H1 (cell line): ENCODE results near the gene PRKN. TPM values are rescaled to one million over a fixed set of nuclear protein-coding genes. Genes with fewer than 3 reads are reported as not detected.

Experiments
- CTCF ChIA-PET: fragments of 300-600 bp; sonication (Branson Sonifier 250); formaldehyde crosslinking; loops from one replicate; lab custom pipeline; 2021; ENCODE audit not compliant: partially characterized antibody; lab: Charles Lee
- POLR2A ChIA-PET: fragments of 300-600 bp; sonication (Branson Sonifier 250); formaldehyde crosslinking; loops from one replicate; lab custom pipeline; 2021; ENCODE audit warnings: inconsistent platforms; ENCODE audit not compliant: partially characterized antibody; lab: Charles Lee
- DNase-seq, 2 experiments: peaks; one replicate each; pipeline versions ENCODE4 v3.0.0 to v3.0.0-alpha.2; 2010 to 2022; ENCODE audit warnings: low spot score in 2 of 2, low read depth in 1 of 2, mixed read lengths in 1 of 2
- FAIRE-seq: peaks from 2 replicates; lab custom pipeline; 2011; peaks lifted over from hg19 to GRCh38; lab: Jason Lieb, UNC
- H2AFZ ChIP-seq: 2 replicates; pipeline ENCODE4 v1.8.1; 2012; ENCODE audit warnings: low read length, inconsistent platforms
- H2AK5ac ChIP-seq: 2 replicates; pipeline ENCODE4 v1.6.1; 2013; ENCODE audit warnings: low read depth, low read length
- H2BK120ac ChIP-seq: replicated peaks from 2 replicates; pipeline ENCODE3; 2013; ENCODE audit warnings: low read depth, low read length, inconsistent platforms
- H2BK12ac ChIP-seq: 2 replicates; pipeline ENCODE4 v1.6.1; 2013; ENCODE audit warnings: low read depth, low read length
- H2BK15ac ChIP-seq: 2 replicates; pipeline ENCODE4 v1.6.1; 2013; ENCODE audit warnings: low read length
- H2BK20ac ChIP-seq: 2 replicates; pipeline ENCODE4 v1.6.1; 2013; ENCODE audit warnings: low read length
- H2BK5ac ChIP-seq: 2 replicates; pipeline ENCODE4 v1.6.1; 2013; ENCODE audit warnings: low read depth, low read length
- H3K14ac ChIP-seq: 2 replicates; pipeline ENCODE4 v1.6.1; 2013; ENCODE audit warnings: inconsistent platforms; ENCODE audit not compliant: insufficient read length
- H3K18ac ChIP-seq: 2 replicates; pipeline ENCODE4 v1.6.1; 2013; ENCODE audit warnings: low read length; ENCODE audit errors: extremely low read depth
- H3K23ac ChIP-seq: 2 replicates; pipeline ENCODE4 v1.6.1; 2013; ENCODE audit warnings: inconsistent platforms; ENCODE audit not compliant: insufficient read length
- H3K23me2 ChIP-seq: 2 replicates; pipeline ENCODE4 v1.6.1; 2013; ENCODE audit warnings: low read depth, low read length
- H3K27ac ChIP-seq: 2 replicates; pipeline ENCODE4 v1.6.1; 2011; ENCODE audit warnings: low read depth, low read length, inconsistent platforms
- H3K27me3 ChIP-seq, 4 experiments: replicated peaks in 1 of 4; 1 replicate in 1 of 4; 2 replicates in 3 of 4; pipeline versions ENCODE4 v1.6.1 to v1.8.1; 2011 to 2013; ENCODE audit warnings: low read length in 3 of 4, mild to moderate bottlenecking in 3 of 4, inconsistent platforms in 2 of 4, mixed read lengths in 2 of 4, moderate library complexity in 1 of 4; ENCODE audit not compliant: control insufficient read depth in 3 of 4, insufficient read depth in 3 of 4; ENCODE audit errors: extremely low read depth in 1 of 4
- H3K36me3 ChIP-seq, 4 experiments: 2 replicates each; pipeline versions ENCODE4 v1.6.1 to v1.8.1; 2011 to 2013; ENCODE audit warnings: mild to moderate bottlenecking in 4 of 4, low read length in 3 of 4, moderate library complexity in 2 of 4, control low read depth in 1 of 4, inconsistent platforms in 1 of 4; ENCODE audit not compliant: insufficient read depth in 4 of 4, control insufficient read depth in 2 of 4
- H3K4ac ChIP-seq: replicated peaks from 2 replicates; pipeline ENCODE3; 2013; ENCODE audit warnings: low read length, low read depth, mixed read lengths, inconsistent platforms; ENCODE audit not compliant: insufficient read length
- H3K4me1 ChIP-seq, 4 experiments: replicated peaks in 1 of 4; 1 replicate in 1 of 4; 2 replicates in 3 of 4; pipeline versions ENCODE4 v1.6.1 to v1.8.1; 2011 to 2013; ENCODE audit warnings: low read length in 3 of 4, inconsistent platforms in 2 of 4, mixed read lengths in 1 of 4; ENCODE audit not compliant: insufficient read depth in 4 of 4, control insufficient read depth in 3 of 4
- H3K4me2 ChIP-seq, 2 experiments: 2 replicates each; pipeline versions ENCODE4 v1.6.1 to v1.8.1; 2011 to 2013; ENCODE audit warnings: low read depth in 2 of 2, low read length in 2 of 2, control low read depth in 1 of 2, inconsistent platforms in 1 of 2, mild to moderate bottlenecking in 1 of 2; ENCODE audit not compliant: insufficient read depth in 1 of 2
- H3K4me3 ChIP-seq, 4 experiments: fragments of 200-600, 300-600 bp in 1 of 4; sonication (generic), shearing (Covaris generic), sonication (Bioruptor Twin) in 1 of 4; 2 replicates each; pipeline versions ENCODE4 v1.5.1 to v1.8.1; 2011 to 2016; ENCODE audit warnings: low read length in 4 of 4, low read depth in 3 of 4, control low read depth in 2 of 4, inconsistent platforms in 2 of 4, mild to moderate bottlenecking in 2 of 4, mixed read lengths in 1 of 4, moderate library complexity in 1 of 4; ENCODE audit not compliant: insufficient read depth in 2 of 4; ENCODE audit errors: extremely low read depth in 1 of 4
- H3K56ac ChIP-seq: replicated peaks from 2 replicates; pipeline ENCODE3; 2013; ENCODE audit warnings: low read depth, mild to moderate bottlenecking, mixed read lengths, low read length, inconsistent platforms; ENCODE audit not compliant: insufficient read length
- H3K79me1 ChIP-seq: 2 replicates; pipeline ENCODE4 v1.6.1; 2013; ENCODE audit warnings: low read depth, low read length, control low read depth
- H3K79me2 ChIP-seq, 2 experiments: 2 replicates each; pipeline versions ENCODE4 v1.6.1 to v1.8.1; 2012 to 2013; ENCODE audit warnings: low read length in 2 of 2, mild to moderate bottlenecking in 2 of 2, inconsistent platforms in 1 of 2; ENCODE audit not compliant: insufficient read depth in 2 of 2, control insufficient read depth in 1 of 2
- H3K9ac ChIP-seq, 4 experiments: replicated peaks in 1 of 4; 1 replicate in 1 of 4; 2 replicates in 3 of 4; pipeline versions ENCODE4 v1.6.1 to v1.8.1; 2011 to 2013; ENCODE audit warnings: low read depth in 3 of 4, low read length in 3 of 4, control low read depth in 2 of 4, mild to moderate bottlenecking in 2 of 4, moderate library complexity in 2 of 4, inconsistent platforms in 1 of 4; ENCODE audit errors: extremely low read depth in 1 of 4
- H3K9me3 ChIP-seq, 2 experiments: 2 replicates each; pipeline versions ENCODE4 v1.6.1 to v1.8.1; 2012 to 2013; ENCODE audit warnings: mild to moderate bottlenecking in 2 of 2, moderate library complexity in 2 of 2, control low read depth in 1 of 2, inconsistent platforms in 1 of 2, low read depth in 1 of 2, low read length in 1 of 2, mixed read lengths in 1 of 2; ENCODE audit not compliant: insufficient read depth in 2 of 2
- H4K20me1 ChIP-seq, 2 experiments: replicated peaks in 1 of 2; 2 replicates each; pipeline versions ENCODE3 to v1.8.1; 2011 to 2013; ENCODE audit warnings: inconsistent platforms in 2 of 2, low read length in 2 of 2, mild to moderate bottlenecking in 1 of 2; ENCODE audit not compliant: insufficient read depth in 2 of 2, control insufficient read depth in 1 of 2
- H4K5ac ChIP-seq: 2 replicates; pipeline ENCODE4 v1.6.1; 2013; ENCODE audit warnings: low read length, low read depth, mixed read lengths, inconsistent platforms; ENCODE audit not compliant: insufficient read length
- H4K8ac ChIP-seq: 2 replicates; pipeline ENCODE4 v1.8.0; 2013; ENCODE audit warnings: mild to moderate bottlenecking, moderate library complexity, low read length, inconsistent platforms; ENCODE audit not compliant: insufficient read depth; ENCODE audit errors: extremely low read depth
- H4K91ac ChIP-seq: replicated peaks from 2 replicates; pipeline ENCODE3; 2013; ENCODE audit warnings: low read length, mixed read lengths, inconsistent platforms; ENCODE audit not compliant: insufficient read length
- BRCA1 ChIP-seq: IDR thresholded peaks from 2 replicates; pipeline ENCODE4 v1.6.1; 2012; ENCODE audit warnings: low read depth, low read length, improper control_type of control experiment
- CHD1 ChIP-seq: IDR thresholded peaks from 2 replicates; pipeline ENCODE4 v1.6.1; 2012; ENCODE audit warnings: low read depth, low read length, improper control_type of control experiment
- EP300 ChIP-seq, 2 experiments: IDR thresholded peaks; 1 replicate in 1 of 2; 2 replicates in 1 of 2; pipeline ENCODE4 v1.6.1; 2011 to 2012; ENCODE audit warnings: low read depth in 2 of 2, low read length in 2 of 2, mild to moderate bottlenecking in 2 of 2, borderline replicate concordance in 1 of 2, inconsistent platforms in 1 of 2, moderate library complexity in 1 of 2
- FOSL1 ChIP-seq: IDR thresholded peaks from 2 replicates; pipeline ENCODE4 v1.6.1; 2011; ENCODE audit warnings: mild to moderate bottlenecking, low read depth, low read length, moderate library complexity; ENCODE audit not compliant: insufficient read depth
- GABPA ChIP-seq: IDR thresholded peaks from 2 replicates; pipeline ENCODE4 v1.6.1; 2011; ENCODE audit warnings: mild to moderate bottlenecking, low read length, moderate library complexity, borderline replicate concordance; ENCODE audit not compliant: insufficient read depth
- POLR2AphosphoS5 ChIP-seq: IDR thresholded peaks from 2 replicates; pipeline ENCODE4 v1.6.1; 2011; ENCODE audit warnings: low read depth, low read length
- RFX5 ChIP-seq: IDR thresholded peaks from 2 replicates; pipeline ENCODE4 v1.6.1; 2011; ENCODE audit warnings: low read depth, low read length, improper control_type of control experiment, borderline replicate concordance
- RXRA ChIP-seq: IDR thresholded peaks from 2 replicates; pipeline ENCODE4 v1.6.1; 2011; ENCODE audit warnings: low read depth, mild to moderate bottlenecking, low read length, moderate library complexity; ENCODE audit not compliant: insufficient read depth
- SIN3A ChIP-seq, 2 experiments: IDR thresholded peaks in 1 of 2; conservative IDR thresholded peaks in 1 of 2; 2 replicates each; pipeline ENCODE4 v1.6.1; 2011 to 2012; ENCODE audit warnings: low read length in 2 of 2, improper control_type of control experiment in 1 of 2, low read depth in 1 of 2, mild to moderate bottlenecking in 1 of 2
- SP2 ChIP-seq: IDR thresholded peaks from 2 replicates; pipeline ENCODE4 v1.6.1; 2012; ENCODE audit warnings: mild to moderate bottlenecking, low read length, inconsistent platforms
- SUZ12 ChIP-seq: fragments of 200-600 bp; sonication (generic); IDR thresholded peaks from 2 replicates; pipeline ENCODE4 v1.6.1; 2012; ENCODE audit warnings: mild to moderate bottlenecking, inconsistent platforms, low read length, moderate library complexity, mixed read lengths
- YY1 ChIP-seq: IDR thresholded peaks from 2 replicates; pipeline ENCODE4 v1.6.1; 2011; ENCODE audit warnings: low read depth, mild to moderate bottlenecking, low read length
- ZNF274 ChIP-seq: IDR thresholded peaks from 2 replicates; pipeline ENCODE4 v1.7.0; 2012; ENCODE audit warnings: low read length, borderline replicate concordance; ENCODE audit errors: extremely low read depth
- WGBS, 2 experiments: shearing (Covaris generic) in 1 of 2; methylation state at CpG; one replicate each; pipeline versions ENCODE4 v1.1.6 to v1.1.7; 2013 to 2015; ENCODE audit warnings: low lambda C conversion rate in 2 of 2, mixed read lengths in 2 of 2, inconsistent platforms in 1 of 2, low coverage in 1 of 2, missing lambda C conversion rate in 1 of 2; ENCODE audit not compliant: insufficient replicate concordance in 2 of 2, insufficient coverage in 1 of 2, insufficient read length in 1 of 2; ENCODE audit errors: extremely low coverage in 1 of 2, missing lambda C conversion rate in 1 of 2; 5-methylcytosine and 5-hydroxymethylcytosine counted together
- polyA plus RNA-seq, 7 experiments: library from polyadenylated mRNA; depleted of rRNA in 3 of 7; stranded (reverse) in 5 of 7; unstranded in 2 of 7; fragments of >200 nt in 5 of 7; fragments of 200-250 nt in 2 of 7; gene quantifications; 1 replicate in 5 of 7; 2 replicates in 1 of 7; 4 replicates in 1 of 7; pipeline versions ENCODE4 v1.2.1 to v1.2.3, GENCODE V29; 2011 to 2013; ENCODE audit warnings: missing spikeins in 2 of 7, mixed read lengths in 2 of 7
- total RNA-seq: library from RNA; stranded (reverse); fragmentation: NEBNext Ultra II Directional; extraction: Animal tissue kit (Norgen Biotek cat#: 25700); gene quantifications from 2 replicates; pipeline ENCODE4 v1.2.1, GENCODE V29; 2021

PRKN gene
- total and polyA plus RNA-seq, 2 of the 8 experiments (the other 6 are each of a cell fraction or from before 2014, with no cell fraction given): 0.13 to 0.29 TPM

DNA sequence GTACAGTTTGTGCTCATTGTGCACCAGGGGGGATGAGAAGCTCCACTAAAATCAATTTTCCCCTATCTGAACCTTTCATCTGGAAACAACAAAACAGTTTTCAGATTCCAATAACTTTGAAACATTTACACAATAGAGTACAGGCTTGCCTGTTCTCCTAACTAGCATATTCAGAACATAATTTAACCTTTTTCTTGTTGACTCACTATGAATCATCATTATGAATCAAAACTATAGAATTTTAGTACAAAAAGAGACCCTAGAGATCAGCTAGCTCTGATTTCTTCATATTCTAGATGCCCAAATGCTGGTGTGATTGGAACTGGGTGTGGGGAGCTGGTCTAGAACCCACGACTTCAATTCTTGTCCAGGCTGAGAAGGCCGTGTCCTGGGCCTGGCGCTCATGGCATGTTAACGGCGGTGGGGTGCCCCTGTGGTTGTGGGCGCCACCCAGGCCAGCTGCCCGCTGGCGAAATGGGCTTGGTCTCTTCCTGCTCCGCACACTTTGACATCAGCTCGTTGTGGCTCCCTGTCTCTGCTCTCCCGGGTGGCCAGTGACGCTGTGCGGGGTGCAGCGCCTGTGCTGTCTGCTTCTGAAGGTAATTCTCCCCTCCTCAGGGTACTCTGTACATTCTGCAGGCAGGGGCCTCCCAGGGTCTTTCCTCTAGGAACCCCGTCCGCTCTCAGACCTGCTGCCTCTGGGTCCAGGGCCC is 1423.8 kb downstream of the PRKN start:
- no peaks in the 10 kb centered on the region for H3K27me3 ChIP-seq
- no peak overlapping the region for H4K8ac ChIP-seq
- H4K91ac ChIP-seq: no peak overlapping the region
- no peak overlapping the region for H2BK15ac ChIP-seq
- no peak overlapping the region for H3K9ac ChIP-seq
- H3K27ac ChIP-seq: no peak overlapping the region
- no peak overlapping the region for H2BK12ac ChIP-seq
- H4K5ac ChIP-seq: no peak overlapping the region
- H3K14ac ChIP-seq: no peak overlapping the region
- DNase-seq: no peak
- no peak overlapping the region for H3K56ac ChIP-seq
- H3K18ac ChIP-seq: no peak overlapping the region
- H3K4ac ChIP-seq: no peak overlapping the region
- no peak overlapping the region for H2AFZ ChIP-seq
- POLR2A ChIA-PET: interaction anchor here (1.2 kb wide), 1 partner anchor 31 kb away, joined by 6 read pairs; the partner anchor contains the start of gene AGPAT4
- H3K23ac ChIP-seq: no peak overlapping the region
- CTCF ChIA-PET: interaction anchor here (1.2 kb wide), 1 partner anchor 50 kb away, joined by 3 read pairs; no protein-coding TSS in a partner anchor
- H3K36me3 ChIP-seq: no peaks in the 10 kb centered on the region
- no peaks in the 10 kb centered on the region for H3K79me2 ChIP-seq
- FAIRE-seq: no peak
- no peak overlapping the region for H2BK5ac ChIP-seq
- no peak overlapping the region for H3K4me3 ChIP-seq
- H3K9me3 ChIP-seq: peaks cover 0 to 5% of the 10 kb centered on the region in 2 experiments; a peak in 1 of 4 replicates
- H2BK20ac ChIP-seq: no peak overlapping the region
- H2AK5ac ChIP-seq: no peak overlapping the region
- no peaks in the 10 kb centered on the region for H3K79me1 ChIP-seq
- peaks cover 0 to 2% (median 0%) of the 10 kb centered on the region in 4 experiments; a peak in 2 of 7 replicates for H3K4me1 ChIP-seq
- H2BK120ac ChIP-seq: no peak overlapping the region
- no peak overlapping the region for H3K4me2 ChIP-seq
- H3K23me2 ChIP-seq: no peaks in the 10 kb centered on the region
- no peaks in the 10 kb centered on the region for H4K20me1 ChIP-seq
- WGBS, 2 experiments: 93% methylated on average over 16 of the region's 16 CpGs; no CpG with 5 or more reads in 1 of the 2 experiments
- TF ChIP-seq SUZ12: no peak
- no peak for TF ChIP-seq POLR2AphosphoS5
- TF ChIP-seq CHD1: no peak
- no peak for TF ChIP-seq GABPA
- TF ChIP-seq BRCA1: no peak
- no peak for TF ChIP-seq SP2
- TF ChIP-seq ZNF274: no peak
- no peak for TF ChIP-seq RFX5
- TF ChIP-seq YY1: no peak
- TF ChIP-seq EP300 (IDR thresholded peaks at IDR 0.05; ENCODE audit: borderline replicate concordance in 1 of 2, low read depth in 2 of 2, low read length in 2 of 2): no peak
- TF ChIP-seq RXRA: no peak
- no peak for TF ChIP-seq SIN3A (conservative IDR thresholded peaks at IDR 0.05 in 1 of 2, IDR thresholded peaks at IDR 0.05 in 1 of 2; ENCODE audit: low read depth in 1 of 2, low read length in 2 of 2)
- TF ChIP-seq FOSL1: no peak
